H1 (cell line): Measurements from ENCODE around the gene METTL1.

Experiments
- CHD2 ChIP-seq: IDR thresholded peaks from 2 replicates; pipeline ENCODE4 v1.6.1; 2012; ENCODE audit warnings: low read length, improper control_type of control experiment
- CREB1 ChIP-seq: IDR thresholded peaks from 2 replicates; pipeline ENCODE4 v1.6.1; 2012; ENCODE audit warnings: inconsistent platforms
- EZH2 ChIP-seq: fragments of 200-600 bp; sonication (generic); IDR thresholded peaks from 2 replicates; pipeline ENCODE4 v1.7.1; 2012; ENCODE audit warnings: low read depth, mild to moderate bottlenecking, moderate library complexity, low read length, inconsistent platforms; ENCODE audit not compliant: severe bottlenecking
- JUND ChIP-seq: IDR thresholded peaks from 2 replicates; pipeline ENCODE4 v1.6.1; 2011; ENCODE audit warnings: mild to moderate bottlenecking, improper control_type of control experiment, low read length
- POLR2A ChIP-seq, 2 experiments: IDR thresholded peaks; 1 replicate in 1 of 2; 2 replicates in 1 of 2; pipeline ENCODE4 v1.6.1; 2011; ENCODE audit warnings: low read depth in 2 of 2, low read length in 2 of 2, mild to moderate bottlenecking in 2 of 2; ENCODE audit errors: control extremely low read depth in 1 of 2
- POLR2AphosphoS5 ChIP-seq: IDR thresholded peaks from 2 replicates; pipeline ENCODE4 v1.6.1; 2011; ENCODE audit warnings: low read depth, low read length
- RBBP5 ChIP-seq: IDR thresholded peaks from 2 replicates; pipeline ENCODE4 v1.7.1; 2012; ENCODE audit warnings: low read depth, mild to moderate bottlenecking, inconsistent platforms, low read length, moderate library complexity, borderline replicate concordance
- RNF2 ChIP-seq: fragments of 200-900, 300-1000 bp; sonication (generic); IDR thresholded peaks from 2 replicates; pipeline ENCODE4 v1.7.1; 2016; ENCODE audit warnings: borderline replicate concordance, low read depth, mild to moderate bottlenecking, antibody characterized with exemption, low read length; ENCODE audit not compliant: poor library complexity, severe bottlenecking; ENCODE audit errors: missing control alignments
- TF ChIP-seq, protein P1 (sequence below), 3 experiments: IDR thresholded peaks; 1 replicate in 2 of 3; 2 replicates in 1 of 3; pipeline versions ENCODE4 v1.5.1 to v1.6.1; 2011; ENCODE audit warnings: low read length in 3 of 3, mild to moderate bottlenecking in 3 of 3, inconsistent platforms in 2 of 3, low read depth in 1 of 3, moderate library complexity in 1 of 3; ENCODE audit not compliant: insufficient read depth in 1 of 3; ENCODE audit errors: control extremely low read depth in 1 of 3
- TF ChIP-seq, protein P2 (sequence below): IDR thresholded peaks from 2 replicates; pipeline ENCODE4 v1.6.1; 2012; ENCODE audit warnings: inconsistent platforms

DNA sequence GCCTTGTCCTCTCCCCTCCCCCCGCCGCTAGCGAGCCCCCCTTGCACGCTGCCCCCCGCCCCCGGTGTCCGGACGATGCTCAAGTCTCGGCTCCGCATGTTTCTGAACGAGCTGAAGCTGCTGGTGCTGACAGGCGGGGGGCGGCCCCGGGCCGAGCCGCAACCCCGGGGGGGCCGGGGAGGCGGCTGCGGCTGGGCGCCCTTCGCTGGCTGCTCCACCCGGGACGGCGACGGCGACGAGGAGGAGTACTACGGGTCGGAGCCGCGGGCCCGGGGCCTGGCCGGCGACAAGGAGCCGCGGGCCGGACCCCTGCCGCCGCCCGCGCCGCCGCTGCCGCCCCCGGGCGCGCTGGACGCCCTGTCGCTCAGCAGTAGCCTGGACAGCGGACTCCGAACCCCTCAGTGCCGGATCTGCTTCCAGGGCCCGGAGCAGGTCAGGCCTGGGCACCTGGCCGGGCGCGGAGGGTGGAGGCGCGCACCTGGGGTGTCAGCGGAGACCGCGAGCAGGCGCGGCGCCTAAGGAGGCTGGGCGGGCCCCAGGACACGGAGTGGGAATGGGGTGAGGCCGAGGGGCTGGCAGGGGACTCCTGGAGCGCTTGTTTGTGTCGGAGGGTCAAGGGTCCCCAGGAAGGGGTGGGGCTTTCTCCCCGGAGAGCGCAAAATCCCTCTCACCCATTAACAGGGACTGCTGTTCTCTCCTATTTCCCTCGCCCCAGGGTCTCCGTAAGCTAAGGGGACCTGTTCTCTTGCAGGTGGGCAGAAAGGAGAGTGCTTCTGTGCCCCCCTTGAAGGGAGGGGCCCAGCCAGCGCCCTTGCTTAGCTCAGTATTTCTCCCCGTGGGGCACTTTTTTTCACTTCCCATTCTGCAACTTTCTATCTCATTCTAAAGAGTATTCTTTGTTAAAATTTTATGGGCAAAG, 16.2 kb downstream of the METTL1 start:
- TF ChIP-seq, protein P1, sequence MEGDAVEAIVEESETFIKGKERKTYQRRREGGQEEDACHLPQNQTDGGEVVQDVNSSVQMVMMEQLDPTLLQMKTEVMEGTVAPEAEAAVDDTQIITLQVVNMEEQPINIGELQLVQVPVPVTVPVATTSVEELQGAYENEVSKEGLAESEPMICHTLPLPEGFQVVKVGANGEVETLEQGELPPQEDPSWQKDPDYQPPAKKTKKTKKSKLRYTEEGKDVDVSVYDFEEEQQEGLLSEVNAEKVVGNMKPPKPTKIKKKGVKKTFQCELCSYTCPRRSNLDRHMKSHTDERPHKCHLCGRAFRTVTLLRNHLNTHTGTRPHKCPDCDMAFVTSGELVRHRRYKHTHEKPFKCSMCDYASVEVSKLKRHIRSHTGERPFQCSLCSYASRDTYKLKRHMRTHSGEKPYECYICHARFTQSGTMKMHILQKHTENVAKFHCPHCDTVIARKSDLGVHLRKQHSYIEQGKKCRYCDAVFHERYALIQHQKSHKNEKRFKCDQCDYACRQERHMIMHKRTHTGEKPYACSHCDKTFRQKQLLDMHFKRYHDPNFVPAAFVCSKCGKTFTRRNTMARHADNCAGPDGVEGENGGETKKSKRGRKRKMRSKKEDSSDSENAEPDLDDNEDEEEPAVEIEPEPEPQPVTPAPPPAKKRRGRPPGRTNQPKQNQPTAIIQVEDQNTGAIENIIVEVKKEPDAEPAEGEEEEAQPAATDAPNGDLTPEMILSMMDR (IDR thresholded peaks at IDR 0.05; ENCODE audit: control extremely low read depth in 1 of 3, insufficient read depth in 1 of 3, low read depth in 1 of 3, low read length in 3 of 3): no peak
- no peak for TF ChIP-seq POLR2A (IDR thresholded peaks at IDR 0.05; ENCODE audit: control extremely low read depth in 1 of 2, low read depth in 2 of 2, low read length in 2 of 2)
- no peak for TF ChIP-seq POLR2AphosphoS5
- peak; percentile 69 for TF ChIP-seq EZH2
- TF ChIP-seq CHD2: no peak
- TF ChIP-seq, protein P2, sequence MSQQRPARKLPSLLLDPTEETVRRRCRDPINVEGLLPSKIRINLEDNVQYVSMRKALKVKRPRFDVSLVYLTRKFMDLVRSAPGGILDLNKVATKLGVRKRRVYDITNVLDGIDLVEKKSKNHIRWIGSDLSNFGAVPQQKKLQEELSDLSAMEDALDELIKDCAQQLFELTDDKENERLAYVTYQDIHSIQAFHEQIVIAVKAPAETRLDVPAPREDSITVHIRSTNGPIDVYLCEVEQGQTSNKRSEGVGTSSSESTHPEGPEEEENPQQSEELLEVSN: no peak
- TF ChIP-seq RBBP5: no peak
- TF ChIP-seq RNF2: peak; percentile 48
- TF ChIP-seq CREB1: no peak
- TF ChIP-seq JUND: no peak
